OCI-LY3 (cell line): Measurements from ENCODE around the gene TRAPPC1.

Experiments used
- H2AFZ ChIP-seq: fragments of 200-600, 300-600 bp; shearing (Covaris generic); 2 replicates; pipeline ENCODE4 v1.6.0; 2014; ENCODE audit warnings: antibody characterized with exemption, low read depth, low read length
- H3K27ac ChIP-seq: fragments of 200-600, 300-600 bp; sonication (generic); 2 replicates; pipeline ENCODE4 v1.5.1; 2014; ENCODE audit warnings: mild to moderate bottlenecking, low read length, moderate library complexity, mixed read lengths
- H3K27me3 ChIP-seq: fragments of 200-600, 300-600 bp; sonication (generic); 2 replicates; pipeline ENCODE4 v1.6.1; 2014; ENCODE audit warnings: low read depth, low read length, mixed read lengths
- H3K36me3 ChIP-seq: fragments of 200-600, 300-600 bp; sonication (generic); replicated peaks from 2 replicates; pipeline ENCODE3; 2014; ENCODE audit warnings: low read depth, low read length, mixed read lengths
- H3K4me1 ChIP-seq: fragments of 300-600, 200-600 bp; sonication (generic); 2 replicates; pipeline ENCODE4 v1.6.1; 2014; ENCODE audit warnings: low read length, mixed read lengths
- H3K4me2 ChIP-seq: fragments of 200-600, 300-600 bp; sonication (generic); 2 replicates; pipeline ENCODE4 v1.6.1; 2014; ENCODE audit warnings: low read length, mixed read lengths
- H3K4me3 ChIP-seq: fragments of 300-600, 200-600 bp; sonication (generic); 2 replicates; pipeline ENCODE4 v1.5.1; 2014; ENCODE audit warnings: antibody characterized with exemption, mild to moderate bottlenecking, low read length, moderate library complexity
- H3K79me2 ChIP-seq: fragments of 300-600, 200-600 bp; shearing (Covaris generic); 2 replicates; pipeline ENCODE4 v1.6.1; 2014; ENCODE audit warnings: mild to moderate bottlenecking, low read length, mixed read lengths
- H3K9ac ChIP-seq: fragments of 300-600, 200-600 bp; shearing (Covaris generic); 2 replicates; pipeline ENCODE4 v1.6.0; 2014; ENCODE audit warnings: mild to moderate bottlenecking, low read length, moderate library complexity
- H3K9me3 ChIP-seq: fragments of 200-600, 300-600 bp; shearing (Covaris generic); 2 replicates; pipeline ENCODE4 v1.6.1; 2014; ENCODE audit warnings: low read length, mixed read lengths; ENCODE audit not compliant: insufficient read depth
- H4K20me1 ChIP-seq: fragments of 200-600, 300-600 bp; sonication (generic); 2 replicates; pipeline ENCODE4 v1.6.1; 2016; ENCODE audit warnings: low read length, mixed read lengths; ENCODE audit not compliant: insufficient read depth
- CTCF ChIP-seq: fragments of 200-600, 300-600 bp; sonication (generic); IDR thresholded peaks from 2 replicates; pipeline ENCODE4 v1.5.1; 2014; ENCODE audit warnings: antibody characterized with exemption, low read length, low read depth
- EZH2phosphoT487 ChIP-seq: fragments of 200-600 bp; shearing (Covaris generic); IDR thresholded peaks from 2 replicates; pipeline ENCODE4 v1.6.1; 2018; ENCODE audit warnings: antibody characterized with exemption, mixed run types, low read depth

TRAPPC1 gene

GRCh38 chr17:7887482-7888183, 44.1 kb downstream of the TRAPPC1 start:
- Histone ChIP-seq H3K36me3 (peaks cover 2% of the 10 kb centered on the region), H2AFZ (no peak overlapping the region), H3K4me3 (peak overlapping the region; percentile 99), H4K20me1 (peaks cover 5% of the 10 kb centered on the region; the same call in 1 of the 2 replicates), H3K4me1 (peaks cover 19% of the 10 kb centered on the region; the same call in 1 of the 2 replicates), H3K9ac (peak overlapping the region; percentile 91), H3K4me2 (peak overlapping the region; percentile 94), H3K9me3 (no peaks in the 10 kb centered on the region), H3K79me2 (peaks cover 39% of the 10 kb centered on the region), H3K27me3 (no peaks in the 10 kb centered on the region), H3K27ac (peak overlapping the region; percentile 79)
- TF ChIP-seq EZH2phosphoT487 (no peak), CTCF (no peak)

GRCh38 chr17:7887038-7887481, 44.7 kb downstream of the TRAPPC1 start:
- peak overlapping the region; percentile 94 for H3K4me2 ChIP-seq
- H3K36me3 ChIP-seq, result peaks cover 4% of the 10 kb centered on the region
- H3K27me3 ChIP-seq, result no peaks in the 10 kb centered on the region
- peaks cover 20% of the 10 kb centered on the region; the same call in 1 of the 2 replicates for H3K4me1 ChIP-seq
- no peak overlapping the region for H2AFZ ChIP-seq
- no peaks in the 10 kb centered on the region for H3K9me3 ChIP-seq
- peaks cover 5% of the 10 kb centered on the region; the same call in 1 of the 2 replicates for H4K20me1 ChIP-seq
- H3K4me3 ChIP-seq, result peak overlapping the region; percentile 99
- TF ChIP-seq EZH2phosphoT487 (no peak), CTCF (no peak)
- peak overlapping the region; percentile 79 for H3K27ac ChIP-seq
- peak overlapping the region; percentile 91 for H3K9ac ChIP-seq
- peaks cover 39% of the 10 kb centered on the region for H3K79me2 ChIP-seq

GRCh38 chr17:7886227-7887037, 45.3 kb downstream of the TRAPPC1 start:
- Histone ChIP-seq H2AFZ (no peak overlapping the region), H3K27me3 (no peaks in the 10 kb centered on the region), H3K79me2 (peaks cover 39% of the 10 kb centered on the region), H3K9ac (peak overlapping the region; percentile 91), H3K4me3 (peak overlapping the region; percentile 99), H3K9me3 (no peaks in the 10 kb centered on the region), H3K27ac (peak overlapping the region; percentile 79), H4K20me1 (peaks cover 5% of the 10 kb centered on the region; the same call in 1 of the 2 replicates), H3K4me1 (peaks cover 20% of the 10 kb centered on the region; the same call in 1 of the 2 replicates), H3K4me2 (peak overlapping the region; percentile 94), H3K36me3 (peaks cover 4% of the 10 kb centered on the region)
- TF ChIP-seq EZH2phosphoT487 (no peak), CTCF (no peak)
